Progenitor cell of endocrine pancreas (in vitro differentiated cells): ENCODE data around the gene PARL. TPM values are rescaled to one million over a fixed set of nuclear protein-coding genes. Genes with fewer than 3 reads are reported as not detected.

Experiments
- DNase-seq: peaks from one replicate; pipeline ENCODE4 v3.0.0; 2021; ENCODE audit warnings: low spot score; ENCODE audit not compliant: unreplicated experiment
- H3K27ac Mint-ChIP-seq: 2 replicates; pipeline ENCODE4 v1.8.0; 2021; ENCODE audit warnings: mild to moderate bottlenecking, moderate library complexity, mixed read lengths
- H3K27me3 Mint-ChIP-seq: 2 replicates; pipeline ENCODE4 v1.8.0; 2021; ENCODE audit warnings: mixed read lengths
- H3K36me3 Mint-ChIP-seq: 2 replicates; pipeline ENCODE4 v1.8.0; 2022; ENCODE audit warnings: mixed read lengths; ENCODE audit not compliant: insufficient read depth
- H3K4me1 Mint-ChIP-seq: 2 replicates; pipeline ENCODE4 v1.8.0; 2021; ENCODE audit warnings: low read depth, mixed read lengths
- H3K4me3 Mint-ChIP-seq: 2 replicates; pipeline ENCODE4 v1.8.0; 2021; ENCODE audit warnings: low read depth, mild to moderate bottlenecking, moderate library complexity, mixed read lengths
- H3K9me3 Mint-ChIP-seq: 2 replicates; pipeline ENCODE4 v1.8.0; 2021; ENCODE audit warnings: low read depth, mixed read lengths
- total RNA-seq: library from RNA; stranded (reverse); gene quantifications from 2 replicates; pipeline ENCODE4 v1.2.1, GENCODE V29; 2021
- TF ChIP-seq, protein P1 (sequence below): fragments of 200-600 bp; sonication (generic); IDR thresholded peaks from one replicate; pipeline ENCODE4 v1.5.0; 2021; ENCODE audit warnings: antibody characterized with exemption, mild to moderate bottlenecking; ENCODE audit not compliant: unreplicated experiment

The PARL gene
- total RNA-seq, 1 donor from 2014 or later: 54.8 TPM

DNA sequence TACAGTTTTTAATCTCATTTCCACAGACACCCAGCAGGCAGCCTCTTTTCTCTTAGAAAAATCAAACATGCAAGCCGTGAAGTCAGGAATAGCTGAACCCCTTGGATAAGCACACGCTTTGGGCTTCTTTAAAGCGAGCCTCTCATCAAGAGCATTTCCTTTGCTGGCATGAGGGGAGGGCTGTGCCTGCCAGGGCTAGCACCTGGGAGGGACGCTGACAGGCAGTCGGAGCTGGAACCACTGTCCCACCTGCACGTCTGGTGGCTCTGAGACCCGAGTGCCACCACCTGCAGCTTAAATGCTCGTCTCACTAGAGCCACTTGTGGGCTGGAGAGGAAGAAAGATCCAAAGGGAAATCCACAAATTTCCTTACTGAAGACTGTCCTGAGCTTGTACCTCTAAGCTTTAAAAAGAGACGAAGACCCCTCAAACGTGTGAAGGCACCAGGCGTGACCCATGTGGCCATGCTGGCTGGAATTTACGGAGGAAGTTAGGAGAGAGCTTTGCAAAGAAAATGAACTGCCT, 68.7 kb downstream of the PARL start:
- Mint-ChIP-seq H3K4me1 (no peaks in the 10 kb centered on the region), H3K27me3 (no peaks in the 10 kb centered on the region), H3K4me3 (no peak overlapping the region), H3K36me3 (peaks cover 14% of the 10 kb centered on the region), H3K27ac (peak overlapping the region; percentile 35), H3K9me3 (no peaks in the 10 kb centered on the region)
- TF ChIP-seq, protein P1, sequence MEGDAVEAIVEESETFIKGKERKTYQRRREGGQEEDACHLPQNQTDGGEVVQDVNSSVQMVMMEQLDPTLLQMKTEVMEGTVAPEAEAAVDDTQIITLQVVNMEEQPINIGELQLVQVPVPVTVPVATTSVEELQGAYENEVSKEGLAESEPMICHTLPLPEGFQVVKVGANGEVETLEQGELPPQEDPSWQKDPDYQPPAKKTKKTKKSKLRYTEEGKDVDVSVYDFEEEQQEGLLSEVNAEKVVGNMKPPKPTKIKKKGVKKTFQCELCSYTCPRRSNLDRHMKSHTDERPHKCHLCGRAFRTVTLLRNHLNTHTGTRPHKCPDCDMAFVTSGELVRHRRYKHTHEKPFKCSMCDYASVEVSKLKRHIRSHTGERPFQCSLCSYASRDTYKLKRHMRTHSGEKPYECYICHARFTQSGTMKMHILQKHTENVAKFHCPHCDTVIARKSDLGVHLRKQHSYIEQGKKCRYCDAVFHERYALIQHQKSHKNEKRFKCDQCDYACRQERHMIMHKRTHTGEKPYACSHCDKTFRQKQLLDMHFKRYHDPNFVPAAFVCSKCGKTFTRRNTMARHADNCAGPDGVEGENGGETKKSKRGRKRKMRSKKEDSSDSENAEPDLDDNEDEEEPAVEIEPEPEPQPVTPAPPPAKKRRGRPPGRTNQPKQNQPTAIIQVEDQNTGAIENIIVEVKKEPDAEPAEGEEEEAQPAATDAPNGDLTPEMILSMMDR: no peak
- no peak for DNase-seq

DNA sequence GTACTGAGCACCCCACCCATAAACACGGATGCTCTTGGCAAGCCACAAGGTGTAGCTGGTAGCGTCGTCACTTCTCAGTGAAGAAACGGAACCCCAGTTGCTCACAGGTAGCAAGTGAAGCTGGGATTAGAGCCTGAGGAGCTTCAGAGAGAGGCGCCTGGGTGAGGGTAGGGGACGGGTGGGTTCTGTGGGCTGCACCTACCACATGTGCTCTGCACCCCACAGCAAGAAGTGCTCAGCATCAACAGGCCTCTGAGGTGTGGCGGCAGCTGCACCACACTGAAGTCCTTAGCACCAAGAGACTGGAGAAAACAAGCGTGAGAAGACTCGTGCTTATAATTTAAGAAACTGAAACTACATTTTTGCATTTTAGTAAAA, 69.1 kb downstream of the PARL start:
- Mint-ChIP-seq H3K4me3 (no peak overlapping the region), H3K9me3 (no peaks in the 10 kb centered on the region), H3K4me1 (no peaks in the 10 kb centered on the region), H3K27ac (peak overlapping the region; percentile 67), H3K27me3 (no peaks in the 10 kb centered on the region), H3K36me3 (peaks cover 18% of the 10 kb centered on the region)
- no peak for DNase-seq
- TF ChIP-seq, protein P1: no peak

DNA sequence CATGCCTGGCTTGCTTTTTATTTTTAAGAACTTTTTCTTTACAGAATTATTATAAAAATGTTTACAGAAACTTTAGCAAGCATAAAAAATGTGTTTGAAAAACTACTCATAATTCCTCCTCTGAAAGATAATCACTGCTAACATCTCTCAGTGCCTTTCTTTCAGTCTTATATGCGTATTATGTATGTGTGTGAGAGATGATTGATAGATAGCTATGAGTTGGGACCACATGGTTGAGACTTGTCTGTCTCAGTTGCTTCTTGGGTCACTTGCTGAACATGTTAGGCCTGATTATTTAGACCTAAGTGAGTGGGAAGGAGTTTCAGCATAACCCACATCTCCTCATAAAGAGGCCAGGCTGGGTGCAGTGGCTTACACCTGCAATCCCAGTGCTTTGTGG, 70.4 kb downstream of the PARL start:
- DNase-seq: no peak
- H3K27me3 Mint-ChIP-seq: no peaks in the 10 kb centered on the region
- no peak overlapping the region for H3K27ac Mint-ChIP-seq
- no peaks in the 10 kb centered on the region for H3K9me3 Mint-ChIP-seq
- peaks cover 23% of the 10 kb centered on the region for H3K36me3 Mint-ChIP-seq
- no peaks in the 10 kb centered on the region for H3K4me1 Mint-ChIP-seq
- no peak overlapping the region for H3K4me3 Mint-ChIP-seq
- TF ChIP-seq, protein P1: no peak

DNA sequence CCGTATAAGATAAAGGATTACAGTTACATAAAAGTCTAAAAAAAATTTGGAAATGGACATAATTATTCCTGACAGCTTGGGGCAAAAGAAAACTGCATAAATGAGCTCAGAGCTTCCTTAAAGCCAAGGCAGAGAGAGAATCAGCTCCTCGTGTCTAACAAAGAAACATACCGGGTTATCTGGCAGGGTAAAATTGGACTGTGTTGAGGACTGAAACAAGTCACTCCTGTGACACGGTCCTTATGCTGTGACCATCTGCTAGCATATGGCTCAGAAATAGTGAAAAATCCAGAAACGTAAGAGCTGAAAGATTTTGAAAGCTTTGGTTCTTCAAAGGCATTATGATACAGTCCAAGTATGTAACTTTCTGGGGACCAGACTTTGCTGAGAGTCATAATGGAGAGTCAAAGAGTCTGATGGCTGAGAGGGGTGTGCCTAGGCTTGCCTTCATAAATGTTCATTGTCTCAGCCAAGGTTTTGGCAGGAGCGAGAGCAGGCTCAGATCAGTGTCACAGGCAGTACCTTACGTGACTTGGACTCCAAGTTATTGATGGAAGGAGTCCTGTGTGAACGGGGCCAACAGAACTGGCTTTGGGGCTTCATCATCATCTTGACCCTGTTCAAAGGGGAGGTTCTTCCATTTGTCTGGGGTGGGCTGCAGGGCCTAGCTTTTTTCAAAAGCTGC, 71.8 kb downstream of the PARL start:
- Mint-ChIP-seq H3K36me3 (peaks cover 31% of the 10 kb centered on the region), H3K27ac (peak overlapping the region; percentile 75), H3K9me3 (no peaks in the 10 kb centered on the region), H3K4me3 (no peak overlapping the region), H3K4me1 (peaks cover 2% of the 10 kb centered on the region), H3K27me3 (no peaks in the 10 kb centered on the region)
- no peak for DNase-seq
- TF ChIP-seq, protein P1: no peak

DNA sequence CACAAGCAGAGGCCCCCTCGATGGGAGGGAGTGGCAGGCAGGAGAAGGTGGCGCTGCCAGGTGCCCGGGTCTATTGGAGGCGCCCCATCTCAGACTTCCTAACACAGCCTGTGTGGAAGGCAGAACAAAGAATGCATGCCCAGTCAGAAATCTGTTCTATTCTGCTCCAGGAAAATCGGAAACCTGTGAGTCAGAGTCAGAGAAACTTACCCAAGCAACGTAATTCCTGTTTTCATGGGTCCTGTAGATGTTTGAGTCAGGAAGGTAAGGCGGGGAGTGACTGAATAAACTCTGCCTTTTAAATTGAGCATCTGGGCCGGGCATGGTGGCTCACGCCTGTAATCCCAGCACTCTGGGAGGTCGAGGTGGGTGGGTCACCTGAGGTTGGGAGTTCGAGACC, 73.0 kb downstream of the PARL start:
- TF ChIP-seq, protein P1: no peak
- H3K4me3 Mint-ChIP-seq: no peak overlapping the region
- peaks cover 37% of the 10 kb centered on the region for H3K36me3 Mint-ChIP-seq
- peaks cover 2% of the 10 kb centered on the region for H3K4me1 Mint-ChIP-seq
- DNase-seq: no peak
- no peaks in the 10 kb centered on the region for H3K27me3 Mint-ChIP-seq
- H3K9me3 Mint-ChIP-seq: no peaks in the 10 kb centered on the region
- H3K27ac Mint-ChIP-seq: no peak overlapping the region
